ENCODE results near the gene CNKSR1.

CNKSR1 gene

GRCh38 chr1:26177182-26177684 is at the start of gene CNKSR1:
Gene CNKSR1 (plus strand): TSS chr1:26177491. CDS start chr1:26177548, 57 bp downstream.
- no peak for DNase-seq

DNA sequence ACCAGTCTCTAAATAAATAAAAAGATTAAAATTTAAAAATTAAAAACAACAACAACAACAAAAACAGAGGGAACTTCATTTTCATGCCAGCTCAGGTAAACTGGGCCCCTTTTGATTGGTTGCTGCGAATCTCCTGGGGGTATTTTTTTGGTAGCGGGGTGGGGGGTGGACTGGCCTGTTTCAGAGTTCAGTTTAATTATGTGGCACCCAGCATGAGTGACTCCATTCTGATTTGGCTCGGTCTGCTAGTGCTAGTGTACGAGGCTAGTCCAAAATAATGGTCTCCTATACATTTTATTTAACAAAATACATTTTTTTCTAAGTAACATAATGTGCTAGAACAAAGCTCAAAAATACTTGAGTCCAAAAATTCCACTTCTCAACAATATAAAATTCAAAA is 47.5 kb upstream of the CNKSR1 start:
- no peak for DNase-seq

GRCh38 chr1:26130695-26131094 is 46.6 kb upstream of the CNKSR1 start:
- no peak for DNase-seq

DNA sequence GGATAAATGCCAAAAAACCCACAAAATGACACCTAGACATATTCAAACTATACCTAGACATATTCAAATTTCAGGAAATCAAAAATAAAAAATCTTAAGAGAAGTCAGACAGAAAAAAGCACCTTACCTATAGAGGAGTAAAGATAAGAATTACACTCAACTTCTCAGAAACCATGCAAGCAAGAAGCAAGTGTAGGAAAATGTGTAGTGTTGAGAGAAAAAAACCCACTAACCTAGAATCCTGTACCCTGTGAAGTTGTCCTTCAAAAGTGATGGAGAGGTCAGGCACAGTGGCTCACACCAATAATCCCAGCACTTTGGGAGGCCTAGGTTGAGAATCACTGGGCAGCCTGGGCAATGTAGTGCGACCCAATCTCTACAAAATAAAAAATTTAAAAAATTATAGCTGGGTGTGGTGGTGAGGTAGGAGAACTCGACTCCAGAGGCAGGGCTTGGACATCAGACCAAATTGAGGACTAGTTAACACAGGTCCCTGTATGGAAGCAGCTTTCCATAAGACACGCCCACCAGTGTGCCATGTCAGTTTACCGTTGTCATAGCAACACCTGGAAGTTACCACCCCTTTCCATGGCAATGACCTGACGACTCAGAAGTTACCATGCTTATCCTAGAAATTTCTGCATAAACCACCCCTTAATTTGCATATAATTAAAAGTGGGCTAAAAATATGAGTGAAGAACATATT is 45.0 kb upstream of the CNKSR1 start:
- no peak for DNase-seq

GRCh38 chr1:26132834-26133167 is 44.5 kb upstream of the CNKSR1 start:
- no peak for DNase-seq

DNA sequence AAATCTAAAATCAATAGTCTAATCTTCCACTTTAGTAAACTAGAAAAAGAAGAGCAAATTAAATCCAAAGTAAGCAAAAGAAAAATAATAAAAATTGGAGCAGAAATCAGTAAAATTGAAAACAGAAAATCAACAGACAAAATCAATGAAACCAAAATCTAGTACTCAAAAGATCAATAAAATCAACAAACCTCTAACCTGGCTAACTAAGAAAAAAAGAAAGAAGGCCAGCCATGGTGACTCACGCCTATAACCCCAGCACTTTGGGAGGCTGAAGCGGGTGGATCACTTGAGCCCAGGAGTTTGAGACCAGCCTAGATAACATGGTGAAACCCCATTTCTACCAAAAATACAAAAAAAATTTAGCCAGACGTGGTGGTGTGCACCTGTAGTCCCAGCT is 42.8 kb upstream of the CNKSR1 start:
- DNase-seq: no peak

GRCh38 chr1:26138974-26139558 is 38.2 kb upstream of the CNKSR1 start:
- DNase-seq: no peak

- DNase-seq: no peak
These were observed 35.1 kb upstream of the CNKSR1 start for GRCh38 chr1:26142159-26142558.

DNA sequence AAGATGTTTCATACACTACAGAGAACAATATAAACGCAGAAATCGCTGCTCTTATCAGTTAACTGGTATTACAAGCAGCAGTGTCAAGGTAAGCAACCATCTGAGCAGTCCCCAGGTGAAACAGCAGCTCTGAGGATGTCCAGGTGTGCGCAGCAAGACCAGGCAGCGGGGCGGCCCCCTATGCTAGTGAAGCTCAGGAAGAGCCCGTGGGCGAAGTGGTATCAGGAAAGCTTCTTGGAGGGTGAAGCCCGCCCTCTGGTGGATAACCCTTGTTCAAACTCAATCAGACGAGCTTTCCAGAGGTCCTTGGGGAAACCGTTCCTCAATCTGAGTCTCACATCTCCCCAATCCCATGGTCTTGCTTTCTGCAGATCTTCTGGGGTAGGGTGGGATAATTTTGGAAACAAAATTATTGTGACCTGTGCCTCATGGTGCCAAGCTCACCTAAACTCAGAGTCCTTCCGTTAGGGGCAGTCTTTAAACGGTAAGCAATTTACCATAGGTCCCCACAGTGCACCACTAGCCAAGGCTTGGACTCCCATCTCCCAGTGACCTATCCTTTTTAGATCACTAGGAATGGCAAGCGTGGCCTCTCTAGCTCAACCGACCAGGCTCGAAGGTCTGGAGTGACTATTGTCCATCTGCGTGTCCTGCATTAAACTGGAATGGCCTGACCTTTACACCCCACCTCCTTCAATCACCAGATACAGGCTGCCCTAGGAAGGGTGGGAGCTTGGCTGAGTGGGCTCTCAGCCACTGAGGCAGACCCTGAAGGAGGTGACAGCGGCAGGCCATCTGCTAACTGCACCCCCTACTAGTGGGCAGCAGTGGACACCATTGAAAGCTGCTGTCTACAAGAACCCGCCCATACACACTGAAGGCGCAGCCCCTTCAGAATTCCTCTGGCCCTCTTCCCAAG is 32.0 kb upstream of the CNKSR1 start:
- DNase-seq: peak; percentile 17 to 74

DNA sequence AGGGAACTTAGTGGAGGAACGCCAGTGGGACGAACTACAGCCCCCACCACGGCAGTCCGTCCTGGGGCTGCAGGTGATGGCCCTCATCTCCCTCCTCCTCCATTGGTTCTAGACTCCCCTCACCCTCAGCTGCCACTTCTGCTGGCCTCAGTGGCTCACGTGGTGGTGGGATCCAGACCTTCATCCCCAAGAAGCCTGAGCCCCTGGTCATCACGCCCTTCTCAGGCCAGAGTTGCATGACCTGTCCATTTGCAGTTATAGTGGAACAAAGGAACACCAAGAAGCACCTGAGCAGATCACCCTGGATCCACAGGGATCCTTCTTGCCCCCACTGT is 31.4 kb upstream of the CNKSR1 start:
- no peak for DNase-seq

GRCh38 chr1:26148887-26149286 is 28.4 kb upstream of the CNKSR1 start:
- DNase-seq: no peak

GRCh38 chr1:26153966-26154532 is 23.2 kb upstream of the CNKSR1 start:
- no peak for DNase-seq

GRCh38 chr1:26154750-26155149 is 22.5 kb upstream of the CNKSR1 start:
- no peak for DNase-seq

GRCh38 chr1:26155370-26156284 is 21.7 kb upstream of the CNKSR1 start:
- DNase-seq: no peak

GRCh38 chr1:26156285-26157038 is 20.8 kb upstream of the CNKSR1 start:
- DNase-seq: no peak

- no peak for DNase-seq
These were observed 18.9 kb upstream of the CNKSR1 start for GRCh38 chr1:26158271-26158907.

DNA sequence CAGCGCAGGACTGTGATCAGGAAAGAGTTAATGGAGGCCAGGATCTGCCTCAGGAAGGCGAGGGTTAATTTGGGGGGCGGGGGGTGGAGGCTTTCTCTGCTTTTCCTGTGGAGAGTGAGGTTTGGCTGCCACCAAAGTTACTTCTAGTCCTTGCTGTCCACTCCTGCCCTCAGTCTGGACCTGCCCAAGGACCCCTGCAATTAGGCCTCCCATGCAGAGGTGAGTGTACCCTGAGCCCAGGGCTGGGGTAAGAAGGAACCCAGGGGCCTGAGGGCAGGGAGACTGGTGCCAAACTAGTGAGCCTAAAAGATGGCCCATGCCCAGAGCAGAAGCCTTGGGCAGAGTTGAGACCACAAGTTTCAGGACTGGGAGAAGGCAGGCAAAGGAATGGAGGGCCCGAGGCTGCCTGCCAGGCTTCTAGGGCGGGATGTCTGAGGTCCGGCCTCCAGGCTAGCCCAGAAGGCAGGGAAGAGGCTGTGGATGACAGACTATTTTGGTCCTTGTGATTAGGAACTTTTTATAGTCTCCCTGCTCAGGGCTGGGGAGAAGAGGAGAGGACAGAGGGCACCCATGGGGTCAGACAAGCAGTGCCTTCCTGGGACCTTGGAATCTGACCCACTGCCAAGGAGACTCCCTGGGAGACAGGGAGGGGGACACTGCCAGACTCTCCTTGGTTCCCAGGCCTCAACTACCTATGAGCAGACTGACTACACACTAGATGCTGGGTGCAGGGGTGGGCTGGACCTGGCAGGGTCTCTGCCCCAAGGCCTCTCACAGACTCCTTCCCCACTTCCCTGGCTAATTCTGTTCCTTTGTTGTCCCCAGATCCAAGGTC is 18.2 kb upstream of the CNKSR1 start, which contains the start of gene FAM110D:
FAM110D (plus strand) TSS at position 172 of the 835 bp plus-strand sequence. CDS start 2,213 bp downstream, outside the sequence.
- no peak for DNase-seq

DNA sequence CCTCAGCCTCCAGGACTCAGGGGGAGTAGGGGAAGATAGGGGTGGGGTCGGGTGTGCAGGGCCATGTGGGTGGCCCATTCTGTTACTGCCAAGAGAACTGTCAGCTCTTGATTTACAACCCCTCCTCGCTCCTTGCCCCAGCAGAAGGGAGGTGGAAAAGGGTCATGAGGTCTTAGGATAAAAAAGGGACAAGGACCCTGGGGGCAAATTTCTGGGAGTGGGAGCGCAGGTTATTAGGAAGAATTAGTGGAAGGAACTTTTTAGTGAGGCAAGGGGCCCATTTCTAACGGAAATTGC is 17.6 kb upstream of the CNKSR1 start:
- DNase-seq: no peak

- no peak for DNase-seq
These were observed 16.5 kb upstream of the CNKSR1 start for GRCh38 chr1:26160527-26161414.

All from bone marrow (tissue), 2 donors.